Measurements from ENCODE around the gene TCF7L1. TPM values are rescaled to one million over a fixed set of nuclear protein-coding genes. Genes with fewer than 3 reads are reported as not detected.

Gene TCF7L1
- total RNA-seq, 1 donor from 2014 or later, result 8.9 TPM

DNA sequence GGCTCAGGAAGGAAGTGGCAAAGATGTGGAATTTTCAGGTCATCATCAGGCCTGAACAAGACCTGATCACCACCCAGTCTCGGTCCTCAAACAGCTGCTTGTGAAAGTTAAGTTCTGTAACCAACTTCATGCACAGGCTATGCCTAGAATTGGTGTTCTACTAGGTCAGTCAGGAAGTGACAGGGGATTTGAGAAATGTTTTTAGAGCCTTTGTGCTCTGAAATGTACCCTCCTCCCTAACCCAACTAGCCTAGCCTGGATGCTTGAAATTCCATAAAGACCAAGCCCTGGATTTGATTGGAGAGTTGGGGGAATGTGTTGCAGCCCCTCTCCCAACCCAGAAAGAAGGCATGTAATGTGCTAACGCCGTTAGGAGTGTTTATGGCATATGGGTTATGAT, 131.3 kb downstream of the TCF7L1 start:
- Histone ChIP-seq H3K4me1 (ENCODE audit: control insufficient read depth in 3 of 3, insufficient read depth in 3 of 3, low read length in 3 of 3) (peaks cover 11 to 19% (median 18%) of the 10 kb centered on the region in 3 donors), H3K9ac (ENCODE audit: low read depth in 1 of 3, low read length in 3 of 3) (no peak overlapping the region), H3K27ac (ENCODE audit: low read depth, low read length) (no peak overlapping the region)

DNA sequence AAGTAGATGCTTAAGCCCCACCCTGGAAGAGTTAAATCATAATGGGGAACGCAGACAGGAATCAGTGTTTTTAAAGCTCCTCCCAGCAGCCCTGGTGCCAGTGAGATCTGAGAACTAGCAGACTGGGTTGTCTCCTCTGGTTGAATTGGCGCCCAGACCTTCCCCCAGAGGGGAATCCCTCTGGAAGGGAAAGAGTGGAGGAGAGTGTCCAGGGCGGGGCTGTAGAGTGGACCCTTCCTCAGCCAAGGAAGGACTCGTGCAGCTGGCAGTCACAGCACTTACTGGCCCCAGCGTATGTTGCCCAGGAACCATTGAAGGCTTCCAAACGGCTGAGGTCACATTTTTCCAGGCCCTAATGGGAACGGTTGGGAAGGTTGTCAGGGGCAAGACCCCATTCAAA, 132.1 kb downstream of the TCF7L1 start:
- peaks cover 12 to 19% (median 15%) of the 10 kb centered on the region in 3 donors for H3K4me1 ChIP-seq (ENCODE audit: control insufficient read depth in 3 of 3, insufficient read depth in 3 of 3, low read length in 3 of 3)
- no peaks in the 10 kb centered on the region for H3K27me3 ChIP-seq (ENCODE audit: control insufficient read depth in 3 of 3, insufficient read depth in 3 of 3, low read length in 3 of 3)
- no peak overlapping the region for H3K4me3 ChIP-seq (ENCODE audit: low read length in 3 of 3)
- no peak overlapping the region for H3K9ac ChIP-seq (ENCODE audit: low read depth in 1 of 3, low read length in 3 of 3)
- H3K36me3 ChIP-seq (ENCODE audit: control insufficient read depth in 3 of 3, insufficient read depth in 3 of 3, low read length in 3 of 3), result no peaks in the 10 kb centered on the region
- no peak overlapping the region for H3K27ac ChIP-seq (ENCODE audit: low read depth, low read length)
- H3K9me3 ChIP-seq (ENCODE audit: control insufficient read depth in 3 of 3, low read length in 3 of 3), result no peaks in the 10 kb centered on the region

More for the DNA sequence above, 131.3 kb downstream of the TCF7L1 start:
- no peaks in the 10 kb centered on the region for H3K9me3 ChIP-seq (ENCODE audit: control insufficient read depth in 3 of 3, low read length in 3 of 3)
- H3K4me3 ChIP-seq (ENCODE audit: low read length in 3 of 3), result no peak overlapping the region
- no peaks in the 10 kb centered on the region for H3K27me3 ChIP-seq (ENCODE audit: control insufficient read depth in 3 of 3, insufficient read depth in 3 of 3, low read length in 3 of 3)
- H3K36me3 ChIP-seq (ENCODE audit: control insufficient read depth in 3 of 3, insufficient read depth in 3 of 3, low read length in 3 of 3), result no peaks in the 10 kb centered on the region

DNA sequence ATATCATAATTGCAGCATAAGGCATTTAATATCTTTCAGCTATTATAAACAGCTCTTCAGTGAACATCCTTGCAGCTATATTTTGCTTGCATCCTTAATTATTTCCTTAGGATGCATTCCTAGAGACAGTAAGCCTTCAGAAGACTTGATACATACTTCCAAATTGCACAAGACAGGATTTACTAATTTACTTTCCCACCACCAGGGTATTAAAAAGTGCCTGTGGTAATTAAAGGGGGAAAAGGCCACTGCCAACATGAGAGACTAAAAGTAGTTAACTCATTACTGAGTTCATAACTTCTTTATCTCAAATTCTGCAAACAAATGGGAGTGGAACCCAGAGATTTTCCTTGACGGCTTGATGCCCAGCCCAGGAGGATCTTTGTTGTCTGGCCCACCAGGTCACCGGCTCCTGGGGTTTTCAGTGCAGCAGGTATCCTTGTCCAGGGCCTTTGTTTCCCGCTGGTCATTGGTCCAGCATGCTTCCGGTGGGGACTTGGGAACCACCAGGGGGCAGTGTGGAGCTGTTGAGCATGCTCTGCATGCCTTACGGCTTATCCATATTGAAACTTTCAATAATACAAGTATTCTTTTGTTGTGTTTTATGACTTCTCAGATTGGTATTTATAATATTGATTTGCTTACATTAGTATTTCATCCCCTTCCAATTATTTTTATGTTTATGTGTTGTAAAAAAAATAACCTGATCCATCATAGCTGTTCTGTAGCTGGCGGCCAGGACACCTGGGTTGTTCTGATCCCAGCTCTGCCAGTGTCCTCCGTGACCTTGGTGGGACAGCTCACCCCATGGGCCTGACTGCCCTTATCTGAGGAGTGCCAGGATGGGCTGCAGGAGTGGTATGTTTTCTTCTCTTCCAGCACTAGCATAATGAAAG, 133.2 kb downstream of the TCF7L1 start:
- peaks cover 12 to 21% (median 15%) of the 10 kb centered on the region in 3 donors for H3K4me1 ChIP-seq (ENCODE audit: control insufficient read depth in 3 of 3, insufficient read depth in 3 of 3, low read length in 3 of 3)
- no peaks in the 10 kb centered on the region for H3K36me3 ChIP-seq (ENCODE audit: control insufficient read depth in 3 of 3, insufficient read depth in 3 of 3, low read length in 3 of 3)
- no peak overlapping the region for H3K27ac ChIP-seq (ENCODE audit: low read depth, low read length)
- no peaks in the 10 kb centered on the region for H3K27me3 ChIP-seq (ENCODE audit: control insufficient read depth in 3 of 3, insufficient read depth in 3 of 3, low read length in 3 of 3)
- no peak overlapping the region for H3K9ac ChIP-seq (ENCODE audit: low read depth in 1 of 3, low read length in 3 of 3)
- no peak overlapping the region for H3K4me3 ChIP-seq (ENCODE audit: low read length in 3 of 3)
- no peaks in the 10 kb centered on the region for H3K9me3 ChIP-seq (ENCODE audit: control insufficient read depth in 3 of 3, low read length in 3 of 3)

DNA sequence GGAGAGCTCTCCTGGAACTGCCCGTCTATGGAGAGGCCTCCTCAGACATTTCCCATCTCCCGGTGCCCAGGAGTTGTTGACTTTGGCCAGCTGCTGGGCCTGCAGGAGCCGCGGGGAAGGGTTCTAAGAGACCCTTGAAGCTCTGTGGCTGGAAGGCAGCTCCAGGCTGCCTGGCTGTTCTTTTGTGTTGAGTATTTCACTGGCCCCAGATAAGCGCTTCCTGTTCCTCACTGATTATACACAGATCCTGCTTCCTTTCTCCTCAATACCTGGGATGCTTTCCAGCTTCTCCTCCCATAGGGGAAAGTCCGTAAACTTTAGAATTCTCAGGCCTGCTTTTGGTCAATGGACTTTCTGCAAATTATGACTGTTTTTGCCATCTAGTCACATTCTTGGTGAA, 136.8 kb downstream of the TCF7L1 start:
- H3K27ac ChIP-seq (ENCODE audit: low read depth, low read length), result peak overlapping the region; percentile 58
- peak overlapping the region in 1 of 3 donors; percentile 11 for H3K9ac ChIP-seq (ENCODE audit: low read depth in 1 of 3, low read length in 3 of 3)
- H3K4me3 ChIP-seq (ENCODE audit: low read length in 3 of 3), result no peak overlapping the region
- peaks cover 17 to 18% (median 17%) of the 10 kb centered on the region in 3 donors for H3K4me1 ChIP-seq (ENCODE audit: control insufficient read depth in 3 of 3, insufficient read depth in 3 of 3, low read length in 3 of 3)
- no peaks in the 10 kb centered on the region for H3K27me3 ChIP-seq (ENCODE audit: control insufficient read depth in 3 of 3, insufficient read depth in 3 of 3, low read length in 3 of 3)
- H3K36me3 ChIP-seq (ENCODE audit: control insufficient read depth in 3 of 3, insufficient read depth in 3 of 3, low read length in 3 of 3), result no peaks in the 10 kb centered on the region
- no peaks in the 10 kb centered on the region for H3K9me3 ChIP-seq (ENCODE audit: control insufficient read depth in 3 of 3, low read length in 3 of 3)

DNA sequence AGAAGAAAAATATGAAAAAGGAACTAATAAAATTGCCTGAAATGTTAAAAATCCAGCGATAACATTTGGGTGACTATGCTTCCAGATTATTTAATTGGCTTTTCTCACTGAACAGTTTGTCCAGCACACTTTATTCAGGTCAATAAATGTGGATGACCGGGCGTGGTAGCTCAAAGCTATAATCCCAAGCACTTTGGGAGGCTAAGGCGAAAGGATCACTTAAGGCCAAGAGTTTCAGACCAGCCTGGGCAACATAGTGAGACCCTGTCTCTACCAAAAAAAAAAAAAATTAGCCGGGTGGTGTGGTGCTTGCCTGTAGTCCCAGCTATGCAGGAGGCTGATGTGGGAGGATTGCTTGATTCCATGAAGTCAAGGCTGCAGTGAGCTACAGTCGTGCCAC, 139.2 kb downstream of the TCF7L1 start:
- Histone ChIP-seq H3K4me3 (ENCODE audit: low read length in 3 of 3) (no peak overlapping the region), H3K27me3 (ENCODE audit: control insufficient read depth in 3 of 3, insufficient read depth in 3 of 3, low read length in 3 of 3) (no peaks in the 10 kb centered on the region), H3K27ac (ENCODE audit: low read depth, low read length) (no peak overlapping the region), H3K36me3 (ENCODE audit: control insufficient read depth in 3 of 3, insufficient read depth in 3 of 3, low read length in 3 of 3) (no peaks in the 10 kb centered on the region), H3K9ac (ENCODE audit: low read depth in 1 of 3, low read length in 3 of 3) (no peak overlapping the region), H3K4me1 (ENCODE audit: control insufficient read depth in 3 of 3, insufficient read depth in 3 of 3, low read length in 3 of 3) (peaks cover 20 to 25% (median 25%) of the 10 kb centered on the region in 3 donors), H3K9me3 (ENCODE audit: control insufficient read depth in 3 of 3, low read length in 3 of 3) (no peaks in the 10 kb centered on the region)

DNA sequence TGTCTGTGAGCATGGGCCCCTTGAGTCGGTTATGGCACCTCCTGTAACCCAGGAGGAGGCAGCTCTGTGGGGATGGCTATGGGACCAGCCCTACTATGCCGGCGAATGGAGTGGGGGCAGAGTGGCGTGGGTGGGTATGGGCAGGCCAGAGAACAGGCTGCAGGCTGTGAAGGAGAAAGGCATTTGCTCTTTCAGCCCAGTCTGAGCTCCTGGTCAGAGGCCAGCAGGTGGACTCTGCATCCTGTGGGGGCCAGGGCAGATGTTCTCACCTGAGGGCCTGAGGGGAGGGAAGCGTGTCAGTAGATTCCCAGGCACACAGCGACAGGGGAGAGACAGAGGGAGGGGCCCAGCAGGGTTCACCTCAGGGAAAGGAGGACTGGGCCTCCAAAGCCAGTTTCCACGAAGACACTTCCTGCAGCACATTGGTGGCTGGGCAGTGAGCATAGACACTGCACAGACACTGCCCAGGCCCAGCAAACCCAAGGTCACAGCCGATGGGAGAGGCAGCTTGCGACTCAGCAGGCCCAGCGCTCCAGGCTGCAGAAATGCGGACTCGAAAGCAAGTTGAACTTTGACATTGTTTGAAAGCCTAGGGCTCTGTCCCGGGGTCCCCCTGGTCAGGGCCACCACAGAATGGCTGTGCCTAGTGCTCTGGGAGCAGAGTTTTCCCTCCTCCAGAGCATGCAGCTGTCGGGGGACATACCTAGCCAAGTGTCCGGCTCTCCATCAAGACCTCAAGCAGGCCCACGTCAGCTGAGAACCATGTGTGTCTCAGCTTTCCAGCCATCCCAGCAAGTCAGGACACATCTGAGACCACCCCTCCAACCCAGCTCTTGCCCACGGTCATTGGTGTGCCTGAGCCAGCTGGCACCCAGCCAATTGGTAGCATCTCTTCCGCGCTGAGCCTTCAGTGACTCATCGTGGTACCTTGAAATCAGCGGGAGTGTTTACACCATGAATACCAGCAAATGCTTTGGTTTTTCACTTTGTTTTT, 140.8 kb downstream of the TCF7L1 start:
- no peaks in the 10 kb centered on the region for H3K9me3 ChIP-seq (ENCODE audit: control insufficient read depth in 3 of 3, low read length in 3 of 3)
- peaks cover 33 to 41% (median 34%) of the 10 kb centered on the region in 3 donors for H3K4me1 ChIP-seq (ENCODE audit: control insufficient read depth in 3 of 3, insufficient read depth in 3 of 3, low read length in 3 of 3)
- H3K27ac ChIP-seq (ENCODE audit: low read depth, low read length), result no peak overlapping the region
- no peak overlapping the region for H3K9ac ChIP-seq (ENCODE audit: low read depth in 1 of 3, low read length in 3 of 3)
- no peak overlapping the region for H3K4me3 ChIP-seq (ENCODE audit: low read length in 3 of 3)
- no peaks in the 10 kb centered on the region for H3K36me3 ChIP-seq (ENCODE audit: control insufficient read depth in 3 of 3, insufficient read depth in 3 of 3, low read length in 3 of 3)
- no peaks in the 10 kb centered on the region for H3K27me3 ChIP-seq (ENCODE audit: control insufficient read depth in 3 of 3, insufficient read depth in 3 of 3, low read length in 3 of 3)

DNA sequence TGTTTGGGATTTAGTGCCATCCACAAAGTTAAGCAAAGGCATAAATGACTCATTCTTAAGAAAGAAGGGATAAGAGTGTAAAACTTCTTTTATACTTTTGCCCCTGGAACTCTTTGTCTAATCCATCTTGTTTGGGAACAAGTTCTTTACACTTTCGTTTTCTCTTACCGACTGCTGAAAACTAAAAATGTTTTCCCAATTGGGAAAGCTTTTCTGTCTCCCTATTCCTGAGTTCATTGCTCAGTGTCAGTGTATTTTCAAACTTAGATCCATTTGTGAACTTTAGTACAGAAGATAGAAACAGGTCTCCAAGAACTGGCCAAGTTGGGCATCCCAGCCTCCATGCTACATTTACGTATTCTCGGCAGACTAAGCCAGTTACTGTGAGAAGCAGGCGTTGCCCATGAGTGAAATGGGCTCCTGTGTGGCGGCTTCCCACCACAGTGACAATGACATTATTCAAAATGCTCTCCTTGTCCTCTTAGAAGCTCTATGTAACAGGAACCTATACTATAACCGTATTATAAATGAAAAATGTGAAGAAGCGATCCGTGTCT, 142.9 kb downstream of the TCF7L1 start:
- H3K4me3 ChIP-seq (ENCODE audit: low read length in 3 of 3), result peak overlapping the region; percentile 16 to 58 (median 58)
- H3K9me3 ChIP-seq (ENCODE audit: control insufficient read depth in 3 of 3, low read length in 3 of 3), result no peaks in the 10 kb centered on the region
- peaks cover 24 to 41% (median 30%) of the 10 kb centered on the region in 3 donors for H3K4me1 ChIP-seq (ENCODE audit: control insufficient read depth in 3 of 3, insufficient read depth in 3 of 3, low read length in 3 of 3)
- no peaks in the 10 kb centered on the region for H3K36me3 ChIP-seq (ENCODE audit: control insufficient read depth in 3 of 3, insufficient read depth in 3 of 3, low read length in 3 of 3)
- H3K9ac ChIP-seq (ENCODE audit: low read depth in 1 of 3, low read length in 3 of 3), result peak overlapping the region in 1 of 3 donors; percentile 62
- H3K27me3 ChIP-seq (ENCODE audit: control insufficient read depth in 3 of 3, insufficient read depth in 3 of 3, low read length in 3 of 3), result no peaks in the 10 kb centered on the region
- no peak overlapping the region for H3K27ac ChIP-seq (ENCODE audit: low read depth, low read length)

DNA sequence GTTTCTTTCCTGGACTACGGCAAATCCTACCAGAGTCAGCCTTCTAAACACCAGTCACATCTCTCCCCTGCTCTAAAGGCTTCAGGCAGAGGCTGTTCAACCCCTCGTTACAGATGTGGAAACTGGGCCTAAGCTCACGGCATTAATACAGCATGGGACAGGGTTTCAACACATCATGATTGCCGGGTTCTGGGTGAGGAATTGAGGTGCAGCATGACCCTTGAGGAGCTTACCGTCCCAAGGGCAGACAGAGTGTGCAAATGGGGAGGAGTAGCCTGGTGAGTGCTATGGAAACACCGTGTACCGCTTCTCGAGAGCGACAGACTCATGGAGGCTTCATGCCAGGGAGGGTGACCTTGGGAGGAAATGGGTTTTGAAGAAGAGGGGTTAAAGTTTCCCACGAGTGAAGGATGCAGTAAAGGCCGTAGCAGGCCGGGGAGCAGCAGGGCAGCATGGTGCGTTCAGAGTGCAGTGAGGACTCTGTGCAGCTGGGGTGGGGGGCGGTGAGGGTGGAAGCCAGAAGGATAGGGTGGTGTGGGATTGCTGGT, 143.5 kb downstream of the TCF7L1 start:
- Histone ChIP-seq H3K9me3 (ENCODE audit: control insufficient read depth in 3 of 3, low read length in 3 of 3) (no peaks in the 10 kb centered on the region), H3K27me3 (ENCODE audit: control insufficient read depth in 3 of 3, insufficient read depth in 3 of 3, low read length in 3 of 3) (no peaks in the 10 kb centered on the region), H3K4me1 (ENCODE audit: control insufficient read depth in 3 of 3, insufficient read depth in 3 of 3, low read length in 3 of 3) (peaks cover 24 to 41% (median 30%) of the 10 kb centered on the region in 3 donors), H3K27ac (ENCODE audit: low read depth, low read length) (no peak overlapping the region), H3K36me3 (ENCODE audit: control insufficient read depth in 3 of 3, insufficient read depth in 3 of 3, low read length in 3 of 3) (no peaks in the 10 kb centered on the region), H3K9ac (ENCODE audit: low read depth in 1 of 3, low read length in 3 of 3) (peak overlapping the region in 1 of 3 donors; percentile 62), H3K4me3 (ENCODE audit: low read length in 3 of 3) (peak overlapping the region; percentile 16 to 58 (median 58))

DNA sequence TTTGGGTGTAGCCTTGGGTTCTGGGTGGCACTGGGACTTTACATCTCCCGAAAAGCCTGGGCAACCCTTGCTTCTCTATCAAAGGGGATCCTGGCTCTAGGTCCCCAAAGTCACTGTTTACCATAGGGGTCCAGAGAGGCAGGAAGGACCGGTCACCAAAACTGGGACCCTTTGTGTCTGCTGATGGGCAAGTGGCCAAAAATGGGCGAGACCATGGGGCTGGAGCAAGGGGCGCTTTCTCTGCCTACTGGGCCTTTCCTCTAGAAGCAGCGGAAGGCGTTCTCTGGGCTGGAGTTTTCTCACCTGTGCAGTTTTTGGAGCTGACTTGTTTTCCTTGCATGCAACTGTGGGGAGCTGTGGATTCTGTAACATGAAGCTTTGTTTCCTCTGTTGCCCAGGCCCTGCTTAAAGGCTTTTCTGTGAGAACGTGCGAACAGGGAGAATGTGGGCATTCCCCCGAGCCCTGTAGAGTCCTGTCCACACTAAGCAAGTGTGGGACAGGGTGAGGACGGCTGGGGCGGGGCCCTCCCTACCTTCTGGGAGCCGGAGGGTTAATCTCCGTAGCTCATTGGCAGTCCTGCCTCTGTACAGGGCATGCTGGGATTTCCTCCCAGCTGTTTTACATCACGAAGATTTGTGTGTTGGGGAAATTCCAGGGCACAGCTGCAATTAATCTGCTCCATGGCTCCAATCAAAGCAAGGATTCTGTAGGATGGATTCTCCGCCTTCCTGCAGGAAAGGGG, 144.4 kb downstream of the TCF7L1 start:
- Histone ChIP-seq H3K36me3 (ENCODE audit: control insufficient read depth in 3 of 3, insufficient read depth in 3 of 3, low read length in 3 of 3) (no peaks in the 10 kb centered on the region), H3K27ac (ENCODE audit: low read depth, low read length) (peak overlapping the region; percentile 25), H3K9ac (ENCODE audit: low read depth in 1 of 3, low read length in 3 of 3) (peak overlapping the region in 1 of 3 donors; percentile 32), H3K9me3 (ENCODE audit: control insufficient read depth in 3 of 3, low read length in 3 of 3) (no peaks in the 10 kb centered on the region), H3K4me1 (ENCODE audit: control insufficient read depth in 3 of 3, insufficient read depth in 3 of 3, low read length in 3 of 3) (peaks cover 24 to 41% (median 30%) of the 10 kb centered on the region in 3 donors), H3K27me3 (ENCODE audit: control insufficient read depth in 3 of 3, insufficient read depth in 3 of 3, low read length in 3 of 3) (no peaks in the 10 kb centered on the region), H3K4me3 (ENCODE audit: low read length in 3 of 3) (peak overlapping the region in 1 of 3 donors; percentile 49)
